Activated B cell treated with CpG ODN at 0.5 μM for 24 hours (primary cell): ENCODE data around the gene HELZ. TPM values are rescaled to one million over a fixed set of nuclear protein-coding genes. Genes with fewer than 3 reads are reported as not detected.
"Not testable (repeated sequence)": the region's sequence is repeated elsewhere in the genome, so short reads cannot be mapped to it uniquely, and the experiment has no call there.

Source experiments
- ATAC-seq: fragments of 200-7000 bp; cut with Tn5 transposase; one replicate; pipeline ENCODE4 v1.10.0; 2021; ENCODE audit warnings: low read depth, mild to moderate bottlenecking, moderate library complexity
- CTCF ChIA-PET: fragments of 350-600 bp; sonication (Branson Sonifier 250); formaldehyde crosslinking; loops from one replicate; lab custom pipeline; 2021; ENCODE audit warnings: antibody characterized with exemption; lab: Charles Lee
- POLR2A ChIA-PET: fragments of 350-600 bp; sonication (Branson Sonifier 250); formaldehyde crosslinking; loops from one replicate; lab custom pipeline; 2021; ENCODE audit warnings: antibody characterized with exemption; lab: Charles Lee
- DNase-seq: peaks from one replicate; pipeline ENCODE4 v3.0.0; 2022
- H3K27ac Mint-ChIP-seq: one replicate; pipeline ENCODE4 v1.8.0; 2020; ENCODE audit warnings: mixed read lengths
- H3K27me3 Mint-ChIP-seq: one replicate; pipeline ENCODE4 v1.8.0; 2021; ENCODE audit warnings: mixed read lengths
- H3K36me3 Mint-ChIP-seq: one replicate; pipeline ENCODE4 v1.8.0; 2021; ENCODE audit warnings: low read depth, mixed read lengths
- H3K4me1 Mint-ChIP-seq: one replicate; pipeline ENCODE4 v1.8.0; 2021; ENCODE audit warnings: mixed read lengths
- H3K4me3 Mint-ChIP-seq: one replicate; pipeline ENCODE4 v1.8.0; 2020; ENCODE audit warnings: mild to moderate bottlenecking, mixed read lengths
- H3K9me3 Mint-ChIP-seq: one replicate; pipeline ENCODE4 v1.8.0; 2020; ENCODE audit warnings: mixed read lengths
- intact Hi-C: fragments of 100-400 bp; cut with micrococcal nuclease; formaldehyde crosslinking; loops from one replicate; pipeline ENCODE4 v1.15.1; 2024
- total RNA-seq: library from RNA; stranded (reverse); gene quantifications from 2 replicates; pipeline ENCODE4 v1.2.3, GENCODE V29; 2022
- TF ChIP-seq, protein P1 (sequence below): fragments of 200-600 bp; IDR thresholded peaks from one replicate; pipeline ENCODE4 v1.8.0; 2022; ENCODE audit warnings: antibody characterized with exemption, mild to moderate bottlenecking

Gene HELZ
- total RNA-seq, 1 donor from 2014 or later: 69.7 TPM

DNA sequence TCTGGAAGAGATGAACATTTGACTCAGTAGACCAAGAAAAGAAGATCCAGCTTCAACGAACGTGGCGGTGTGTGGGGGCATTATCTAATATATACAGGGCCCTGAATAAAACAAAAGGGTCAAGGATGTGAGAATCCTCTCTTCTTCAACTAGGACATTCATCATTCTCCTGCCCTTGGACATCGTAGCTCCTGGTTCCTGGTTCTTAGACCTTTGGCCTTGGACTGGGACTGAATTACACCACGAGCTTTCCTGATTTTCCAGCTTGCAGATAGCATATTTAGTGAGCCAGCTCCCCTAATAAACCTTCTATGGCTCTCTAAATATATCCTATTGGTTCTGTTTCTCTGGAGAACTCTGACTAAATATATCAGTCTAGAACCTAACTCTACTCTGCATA, 29.5 kb upstream of the HELZ start:
- Mint-ChIP-seq H3K9me3 (no peaks in the 10 kb centered on the region), H3K36me3 (no peaks in the 10 kb centered on the region), H3K27ac (no peak overlapping the region), H3K4me3 (no peak overlapping the region), H3K27me3 (peaks cover 2% of the 10 kb centered on the region), H3K4me1 (no peaks in the 10 kb centered on the region)
- intact Hi-C loops: no loop called here
- no peak for ATAC-seq
- POLR2A ChIA-PET: no interaction called here
- TF ChIP-seq, protein P1, sequence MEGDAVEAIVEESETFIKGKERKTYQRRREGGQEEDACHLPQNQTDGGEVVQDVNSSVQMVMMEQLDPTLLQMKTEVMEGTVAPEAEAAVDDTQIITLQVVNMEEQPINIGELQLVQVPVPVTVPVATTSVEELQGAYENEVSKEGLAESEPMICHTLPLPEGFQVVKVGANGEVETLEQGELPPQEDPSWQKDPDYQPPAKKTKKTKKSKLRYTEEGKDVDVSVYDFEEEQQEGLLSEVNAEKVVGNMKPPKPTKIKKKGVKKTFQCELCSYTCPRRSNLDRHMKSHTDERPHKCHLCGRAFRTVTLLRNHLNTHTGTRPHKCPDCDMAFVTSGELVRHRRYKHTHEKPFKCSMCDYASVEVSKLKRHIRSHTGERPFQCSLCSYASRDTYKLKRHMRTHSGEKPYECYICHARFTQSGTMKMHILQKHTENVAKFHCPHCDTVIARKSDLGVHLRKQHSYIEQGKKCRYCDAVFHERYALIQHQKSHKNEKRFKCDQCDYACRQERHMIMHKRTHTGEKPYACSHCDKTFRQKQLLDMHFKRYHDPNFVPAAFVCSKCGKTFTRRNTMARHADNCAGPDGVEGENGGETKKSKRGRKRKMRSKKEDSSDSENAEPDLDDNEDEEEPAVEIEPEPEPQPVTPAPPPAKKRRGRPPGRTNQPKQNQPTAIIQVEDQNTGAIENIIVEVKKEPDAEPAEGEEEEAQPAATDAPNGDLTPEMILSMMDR: no peak
- CTCF ChIA-PET: interaction anchor here (1.0 kb wide), 1 partner anchor 59 kb away, joined by 3 read pairs; no protein-coding TSS in a partner anchor
- no peak for DNase-seq

DNA sequence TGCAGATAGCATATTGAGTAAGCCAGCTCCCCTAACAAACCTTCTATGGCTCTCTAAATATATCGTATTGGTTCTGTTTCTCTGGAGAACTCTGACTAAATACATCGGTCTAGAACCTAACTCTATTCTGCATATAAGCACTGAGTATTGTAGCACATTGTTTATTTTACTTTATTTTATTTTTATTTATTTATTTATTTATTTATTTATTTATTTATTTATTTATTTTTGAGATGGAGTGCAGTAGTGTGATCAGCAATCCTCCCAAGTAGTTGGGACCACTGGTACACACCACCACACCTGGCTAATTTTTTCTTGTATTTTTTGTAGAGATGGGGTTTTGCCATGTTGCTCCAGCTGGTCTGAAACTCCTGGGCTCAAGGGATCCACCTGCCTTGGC, 28.9 kb upstream of the HELZ start:
- H3K9me3 Mint-ChIP-seq: no peaks in the 10 kb centered on the region
- no peaks in the 10 kb centered on the region for H3K4me1 Mint-ChIP-seq
- CTCF ChIA-PET: no interaction called here
- TF ChIP-seq, protein P1: no peak
- H3K27me3 Mint-ChIP-seq: peaks cover 2% of the 10 kb centered on the region
- no peak overlapping the region for H3K27ac Mint-ChIP-seq
- no peak overlapping the region for H3K4me3 Mint-ChIP-seq
- no peaks in the 10 kb centered on the region for H3K36me3 Mint-ChIP-seq
- DNase-seq: no peak
- ATAC-seq: no peak
- POLR2A ChIA-PET: no interaction called here
- intact Hi-C loops: no loop called here

DNA sequence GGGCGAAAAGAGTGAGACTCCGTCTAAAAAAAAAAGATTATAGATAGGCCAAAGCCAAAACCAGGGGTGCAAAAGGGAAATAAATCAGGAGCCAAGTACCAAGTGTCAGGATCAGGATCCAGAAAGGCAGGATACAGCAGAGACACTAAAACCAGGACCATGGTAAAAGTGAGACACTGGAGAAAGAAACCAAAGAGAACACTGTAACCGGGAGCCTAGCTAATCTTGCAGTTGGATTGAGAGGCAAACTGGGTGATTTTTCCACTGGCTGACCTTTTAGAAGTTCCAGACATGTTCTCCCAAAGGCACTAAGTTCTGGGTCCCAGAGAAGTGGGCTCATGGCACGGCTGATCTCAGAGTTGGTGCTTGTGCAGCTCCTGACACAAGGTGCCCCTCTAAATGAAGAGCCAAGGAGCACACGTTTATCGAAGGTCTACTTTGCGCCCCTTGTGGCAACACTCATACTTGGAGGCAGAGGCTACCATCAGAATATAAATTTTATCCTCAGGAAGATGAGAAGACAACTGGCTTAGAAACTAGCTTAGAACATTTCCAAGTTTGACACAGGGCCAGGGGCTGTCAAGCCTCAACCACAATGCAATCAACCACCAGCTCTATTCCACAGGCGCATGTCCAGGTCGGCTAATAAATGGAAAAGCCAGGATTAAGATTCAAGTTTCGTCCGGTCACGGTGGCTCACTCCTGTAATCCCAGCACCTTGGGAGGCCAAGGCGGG, 27.5 kb upstream of the HELZ start:
- Mint-ChIP-seq H3K27ac (no peak overlapping the region), H3K4me3 (no peak overlapping the region), H3K36me3 (no peaks in the 10 kb centered on the region), H3K27me3 (no peaks in the 10 kb centered on the region), H3K4me1 (no peaks in the 10 kb centered on the region), H3K9me3 (no peaks in the 10 kb centered on the region)
- intact Hi-C loops: no loop called here
- ChIA-PET POLR2A (no interaction called here), CTCF (no interaction called here)
- DNase-seq: no peak
- no peak for ATAC-seq
- TF ChIP-seq, protein P1: no peak

DNA sequence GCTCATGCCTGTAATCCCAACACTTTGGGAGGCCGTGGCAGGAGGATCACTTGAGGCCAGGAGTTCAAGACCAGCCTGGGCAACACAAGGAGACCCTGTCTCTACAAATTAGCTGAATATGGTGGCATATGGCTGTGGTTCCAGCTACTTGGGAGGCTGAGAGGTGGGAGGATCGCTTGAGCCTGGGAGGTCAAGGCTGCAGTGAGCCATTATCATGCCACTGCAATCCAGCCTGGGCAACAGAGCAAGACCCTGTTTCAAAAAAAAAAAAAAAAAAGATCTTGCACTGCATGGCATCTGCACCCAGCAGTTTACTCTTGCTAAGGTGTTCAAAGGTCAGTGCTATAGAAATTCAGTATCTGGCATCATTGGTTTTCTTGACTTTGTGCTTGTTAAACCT, 26.2 kb upstream of the HELZ start:
- H3K27me3 Mint-ChIP-seq, CTCF ChIA-PET, H3K4me3 Mint-ChIP-seq, H3K9me3 Mint-ChIP-seq, DNase-seq, H3K36me3 Mint-ChIP-seq, H3K27ac Mint-ChIP-seq, intact Hi-C loops, ATAC-seq, H3K4me1 Mint-ChIP-seq, POLR2A ChIA-PET: not testable (repeated sequence)

DNA sequence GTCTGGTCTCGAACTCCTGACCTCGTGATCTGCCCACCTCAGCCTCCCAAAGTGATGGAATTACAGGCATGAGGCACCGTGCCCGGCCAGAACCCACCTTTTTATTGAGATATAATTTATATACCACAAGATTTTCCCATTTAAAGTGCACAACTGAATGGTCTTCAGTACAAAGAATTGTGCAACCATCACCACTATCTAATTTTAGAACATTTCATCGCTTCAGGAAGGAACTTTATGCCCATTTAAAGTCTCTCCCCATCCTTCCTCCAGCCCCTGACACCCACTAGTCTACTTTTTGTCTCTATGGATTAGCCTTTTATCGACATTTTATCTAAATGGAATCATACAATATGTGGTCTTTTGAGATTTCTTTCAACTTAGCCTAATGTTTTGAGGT, 25.4 kb upstream of the HELZ start:
- ATAC-seq (no peak), DNase-seq (no peak)
- Mint-ChIP-seq H3K9me3 (no peaks in the 10 kb centered on the region), H3K27ac (no peak overlapping the region), H3K4me3 (no peak overlapping the region), H3K4me1 (no peaks in the 10 kb centered on the region), H3K36me3 (no peaks in the 10 kb centered on the region), H3K27me3 (no peaks in the 10 kb centered on the region)
- TF ChIP-seq, protein P1: no peak
- POLR2A ChIA-PET: no interaction called here
- intact Hi-C loops: no loop called here
- CTCF ChIA-PET: no interaction called here

DNA sequence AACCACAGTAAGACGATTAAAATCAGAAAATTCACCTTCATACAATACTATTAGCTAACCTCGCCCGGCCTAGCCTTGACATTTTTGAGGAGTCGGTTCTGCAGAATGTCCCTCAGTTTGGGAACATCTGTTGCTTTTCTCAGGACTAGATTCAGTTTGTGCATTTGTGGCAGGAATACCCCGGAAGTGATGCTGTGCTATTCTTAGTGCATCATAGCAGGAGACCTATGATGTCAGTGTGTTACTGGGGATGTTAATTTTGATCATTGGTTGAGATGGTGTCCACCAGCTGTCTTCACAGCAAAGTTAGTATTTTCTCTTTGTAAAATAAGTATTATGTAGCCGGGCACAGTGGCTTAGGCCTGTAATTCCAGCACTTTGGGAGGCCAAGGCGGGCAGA, 21.5 kb upstream of the HELZ start:
- Mint-ChIP-seq H3K4me1 (no peaks in the 10 kb centered on the region), H3K27me3 (no peaks in the 10 kb centered on the region), H3K9me3 (no peaks in the 10 kb centered on the region), H3K36me3 (no peaks in the 10 kb centered on the region), H3K4me3 (no peak overlapping the region), H3K27ac (no peak overlapping the region)
- DNase-seq (no peak), ATAC-seq (no peak)
- intact Hi-C loops: no loop called here
- ChIA-PET CTCF (no interaction called here), POLR2A (no interaction called here)
- TF ChIP-seq, protein P1: no peak
